GM19324 (cell line): ENCODE measurements around the gene SNX19.
A peak's percentile ranks its signal among the peaks of the same experiment; 100 is the strongest.
"Not testable (repeated sequence)": the region's sequence is repeated elsewhere in the genome, so short reads cannot be mapped to it uniquely, and the experiment has no call there.

Experiments used
- ATAC-seq: cut with Tn5 transposase; IDR thresholded peaks from one replicate; pipeline ENCODE4 v1.9.1; 2021; ENCODE audit warnings: mild to moderate bottlenecking, moderate library complexity; ENCODE audit not compliant: unreplicated experiment, low FRiP score

The SNX19 gene, protein sequence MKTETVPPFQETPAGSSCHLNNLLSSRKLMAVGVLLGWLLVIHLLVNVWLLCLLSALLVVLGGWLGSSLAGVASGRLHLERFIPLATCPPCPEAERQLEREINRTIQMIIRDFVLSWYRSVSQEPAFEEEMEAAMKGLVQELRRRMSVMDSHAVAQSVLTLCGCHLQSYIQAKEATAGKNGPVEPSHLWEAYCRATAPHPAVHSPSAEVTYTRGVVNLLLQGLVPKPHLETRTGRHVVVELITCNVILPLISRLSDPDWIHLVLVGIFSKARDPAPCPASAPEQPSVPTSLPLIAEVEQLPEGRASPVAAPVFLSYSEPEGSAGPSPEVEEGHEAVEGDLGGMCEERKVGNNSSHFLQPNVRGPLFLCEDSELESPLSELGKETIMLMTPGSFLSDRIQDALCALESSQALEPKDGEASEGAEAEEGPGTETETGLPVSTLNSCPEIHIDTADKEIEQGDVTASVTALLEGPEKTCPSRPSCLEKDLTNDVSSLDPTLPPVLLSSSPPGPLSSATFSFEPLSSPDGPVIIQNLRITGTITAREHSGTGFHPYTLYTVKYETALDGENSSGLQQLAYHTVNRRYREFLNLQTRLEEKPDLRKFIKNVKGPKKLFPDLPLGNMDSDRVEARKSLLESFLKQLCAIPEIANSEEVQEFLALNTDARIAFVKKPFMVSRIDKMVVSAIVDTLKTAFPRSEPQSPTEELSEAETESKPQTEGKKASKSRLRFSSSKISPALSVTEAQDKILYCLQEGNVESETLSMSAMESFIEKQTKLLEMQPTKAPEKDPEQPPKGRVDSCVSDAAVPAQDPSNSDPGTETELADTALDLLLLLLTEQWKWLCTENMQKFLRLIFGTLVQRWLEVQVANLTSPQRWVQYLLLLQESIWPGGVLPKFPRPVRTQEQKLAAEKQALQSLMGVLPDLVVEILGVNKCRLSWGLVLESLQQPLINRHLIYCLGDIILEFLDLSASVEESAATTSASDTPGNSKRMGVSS

DNA sequence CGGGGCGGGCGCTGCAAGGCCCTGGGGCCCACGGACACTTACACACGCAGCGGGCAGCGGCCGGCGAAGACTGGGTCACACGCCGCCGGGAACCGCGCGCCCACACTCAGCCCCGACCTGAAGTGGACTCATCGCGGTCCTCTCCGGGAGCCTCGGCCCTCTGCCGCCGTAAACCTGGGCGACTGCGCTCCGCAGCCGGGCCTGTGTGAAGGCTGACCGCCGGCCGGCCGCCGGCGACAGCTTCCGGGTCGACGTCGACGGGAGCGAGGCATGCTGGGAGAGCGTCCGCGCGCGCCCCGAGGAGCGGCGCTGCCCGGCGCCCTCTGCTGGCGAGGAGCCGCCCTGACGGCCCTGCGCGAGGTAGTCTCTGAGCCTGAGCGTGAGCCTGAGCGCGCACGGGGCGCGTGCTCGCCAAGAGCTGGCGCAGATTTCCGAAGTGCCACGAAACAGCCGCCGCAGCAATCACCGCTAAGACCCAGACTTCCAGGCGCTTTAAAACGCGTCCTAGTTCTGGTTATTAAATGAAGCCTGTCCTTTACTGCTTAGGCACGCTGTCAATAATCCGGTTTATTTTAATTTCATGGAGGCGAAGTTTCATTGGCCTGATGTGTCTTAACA, at the start of gene SNX19:
Gene SNX19, minus strand, starts transcription at position 242 of the 618 bp plus-strand sequence. CDS start 540 bp downstream, outside the sequence.
- ATAC-seq = peak; percentile 96

DNA sequence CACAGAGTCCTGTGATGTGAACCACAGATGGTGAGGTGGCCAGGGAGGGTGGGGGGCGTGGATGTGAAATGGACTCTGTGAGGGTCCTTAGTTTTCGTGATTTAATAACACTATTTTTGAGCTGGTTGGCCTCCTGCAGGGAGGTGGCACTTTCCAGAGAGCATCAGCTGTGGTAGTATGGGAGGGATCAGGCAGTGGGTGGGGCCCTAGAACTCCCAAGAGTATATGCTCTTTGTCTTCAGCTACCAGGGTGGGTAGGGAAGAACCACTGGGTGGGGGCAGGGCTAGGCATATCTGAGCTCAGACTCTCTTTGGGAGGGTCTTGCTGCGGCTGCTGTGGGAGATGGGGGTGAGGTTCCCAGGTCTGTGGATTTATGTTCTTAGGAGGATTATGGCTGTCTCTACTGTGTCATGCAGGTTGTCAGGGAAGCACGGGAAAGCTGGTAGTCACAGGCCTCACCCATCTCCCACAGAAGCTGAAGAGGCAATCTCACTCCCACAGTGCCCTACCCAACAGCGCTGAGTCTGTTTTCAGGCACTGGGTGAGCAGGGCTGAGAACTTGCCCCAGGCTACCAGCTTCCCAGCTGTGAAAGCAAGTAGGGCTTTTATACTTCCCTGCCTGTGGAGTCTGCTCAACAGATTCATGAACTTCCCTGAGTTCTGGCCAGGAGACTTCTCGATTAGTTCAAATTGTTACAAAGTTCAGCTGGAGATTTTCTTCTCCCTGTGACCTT, 47.9 kb upstream of the SNX19 start:
- no peak for ATAC-seq

DNA sequence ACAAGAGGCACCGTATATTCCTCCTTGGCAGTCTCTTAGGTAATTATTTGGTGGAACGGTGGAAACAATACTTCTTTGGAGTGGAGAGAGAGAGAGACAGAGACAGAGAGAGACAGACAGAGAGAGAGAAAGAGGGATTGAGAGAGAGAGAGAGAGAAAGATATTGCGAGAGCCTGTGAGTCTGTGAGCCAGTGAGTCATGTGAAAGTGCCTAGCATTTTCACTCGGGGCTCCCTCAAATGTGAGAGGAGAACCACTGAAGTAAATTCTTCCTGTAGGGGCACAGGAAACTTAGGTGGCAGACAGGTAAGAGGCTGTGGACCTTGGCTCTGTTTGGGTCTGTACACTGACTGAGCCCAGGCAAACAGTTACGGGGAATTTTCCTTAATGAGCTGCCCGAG, 31.6 kb upstream of the SNX19 start:
- no peak for ATAC-seq

GRCh38 chr11:130947481-130947880, 31.2 kb upstream of the SNX19 start:
- ATAC-seq = no peak

GRCh38 chr11:130947058-130947457, 30.8 kb upstream of the SNX19 start:
- no peak for ATAC-seq

GRCh38 chr11:130945896-130946295, 29.6 kb upstream of the SNX19 start:
- no peak for ATAC-seq

DNA sequence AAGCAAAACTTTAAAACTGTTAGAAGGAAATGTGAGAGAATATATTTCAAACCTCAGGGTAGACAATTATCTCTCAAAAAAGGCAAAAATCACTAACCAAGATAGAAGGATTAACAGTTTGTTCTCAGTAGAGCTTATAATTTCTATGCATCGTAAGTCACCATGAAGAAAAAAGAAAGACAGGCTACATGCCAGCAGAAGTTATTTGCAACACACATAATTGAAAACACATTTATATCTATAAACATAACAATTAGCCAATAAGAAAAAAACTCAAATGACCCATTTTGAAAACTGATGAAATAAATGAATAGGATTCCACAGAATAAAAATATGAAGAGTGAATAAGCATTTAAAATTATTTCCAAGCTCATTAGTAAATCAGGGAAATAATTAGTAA, 24.4 kb upstream of the SNX19 start:
- ATAC-seq = no peak

DNA sequence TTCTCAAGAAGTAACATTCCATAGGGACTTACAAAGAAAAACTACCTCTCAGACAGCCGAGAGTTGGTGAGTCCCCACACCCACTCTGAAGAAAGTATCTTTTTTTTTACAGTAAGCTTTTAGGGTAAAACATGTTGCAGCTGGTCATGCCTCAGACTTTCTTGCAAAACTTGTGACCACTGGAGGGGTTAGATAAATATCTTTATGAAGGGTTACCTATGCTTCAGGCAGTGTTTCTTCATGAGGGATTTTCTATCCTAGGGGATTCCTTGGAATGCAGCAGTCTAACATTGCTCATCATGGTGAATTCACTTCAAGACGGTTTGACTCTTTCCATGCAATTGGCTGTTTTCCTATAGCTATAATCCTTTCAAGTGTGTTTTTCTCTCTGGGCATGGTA, 20.8 kb upstream of the SNX19 start:
- no peak for ATAC-seq

- no peak for ATAC-seq
Observed at GRCh38 chr11:130932086-130932712, 15.9 kb upstream of the SNX19 start.

GRCh38 chr11:130924750-130925149, 8.5 kb upstream of the SNX19 start:
- ATAC-seq = peak; percentile 46

DNA sequence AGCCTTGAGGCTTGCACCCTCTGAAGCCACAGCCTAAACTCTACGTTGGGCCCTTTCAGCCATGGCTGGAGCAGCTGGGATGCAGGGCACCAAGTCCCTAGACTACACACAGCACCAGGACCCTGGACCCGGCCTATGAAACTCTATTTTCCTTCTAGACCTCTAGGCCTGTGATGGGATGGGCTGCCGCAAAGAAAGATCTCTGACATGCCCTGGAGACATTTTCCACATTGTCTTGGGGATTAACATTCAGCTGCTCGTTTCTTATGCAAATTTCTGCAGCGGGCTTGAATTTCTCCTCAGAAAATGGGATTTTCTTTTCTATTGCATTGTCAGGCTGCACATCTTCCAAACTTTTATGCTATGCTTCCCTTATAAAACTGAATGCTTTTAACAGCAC, 4.3 kb upstream of the SNX19 start:
- ATAC-seq = not testable (repeated sequence)

DNA sequence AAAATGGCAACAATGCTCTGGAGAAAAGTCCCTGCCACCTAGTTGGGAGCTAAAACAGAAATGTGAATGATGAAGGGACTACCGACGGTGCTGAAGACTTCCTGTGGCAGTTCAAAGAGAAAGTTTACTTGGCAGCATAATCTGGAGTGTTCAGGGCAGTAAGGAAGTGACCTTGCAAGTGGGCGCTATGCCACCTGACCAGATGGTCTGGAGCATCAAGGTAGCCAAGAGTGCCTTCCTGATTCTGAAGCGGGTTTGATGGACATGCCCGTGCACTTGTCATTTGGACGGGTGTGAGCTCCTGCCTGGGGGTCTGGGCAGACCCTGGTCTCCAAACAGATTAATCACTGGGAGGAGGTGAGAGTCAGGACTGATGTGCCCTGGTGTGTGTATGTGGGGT, 1.8 kb upstream of the SNX19 start:
- ATAC-seq = no peak

DNA sequence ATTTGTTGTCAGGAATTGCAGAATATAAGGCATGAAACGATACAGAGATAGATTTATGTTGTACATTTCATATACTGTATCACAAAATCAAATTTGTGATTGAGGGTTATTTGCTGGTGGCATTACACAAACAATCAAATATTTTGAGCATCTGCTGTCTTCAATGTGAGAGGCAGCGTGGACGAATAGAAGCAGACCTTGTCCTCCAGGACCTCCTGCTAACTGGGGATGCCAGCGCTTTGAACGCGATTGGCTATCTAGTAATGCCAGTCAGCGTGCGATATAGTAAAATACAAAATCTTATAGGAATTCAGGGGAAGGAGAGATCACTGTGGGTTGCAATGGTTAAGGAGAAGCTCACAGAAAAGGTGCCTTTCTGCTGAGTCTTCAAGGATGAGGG, 631 bp upstream of the SNX19 start:
- no peak for ATAC-seq

DNA sequence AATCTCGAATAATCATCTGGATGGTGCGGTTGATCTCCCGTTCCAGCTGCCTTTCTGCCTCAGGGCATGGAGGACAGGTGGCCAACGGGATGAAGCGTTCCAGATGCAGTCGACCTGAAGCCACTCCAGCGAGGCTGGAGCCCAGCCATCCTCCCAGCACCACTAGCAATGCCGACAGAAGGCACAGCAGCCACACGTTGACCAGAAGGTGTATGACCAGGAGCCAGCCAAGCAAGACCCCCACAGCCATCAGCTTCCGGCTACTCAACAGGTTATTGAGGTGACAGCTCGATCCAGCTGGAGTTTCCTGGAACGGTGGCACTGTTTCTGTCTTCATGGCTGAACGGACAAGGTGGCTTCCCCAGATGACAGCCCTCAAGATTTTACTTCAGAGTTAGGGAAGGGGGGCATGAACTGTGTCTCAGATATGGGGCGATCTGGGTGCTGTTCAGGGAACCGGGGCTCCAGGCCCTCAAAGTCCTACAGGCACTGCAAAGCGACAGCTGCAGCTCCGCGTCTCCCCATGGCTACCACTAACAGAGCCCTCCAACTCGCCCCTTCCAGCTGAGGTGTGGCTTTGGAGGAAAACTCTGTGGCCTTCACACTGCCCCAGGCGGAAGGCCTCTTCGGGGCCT, 559 bp downstream of the SNX19 start:
- ATAC-seq = no peak

DNA sequence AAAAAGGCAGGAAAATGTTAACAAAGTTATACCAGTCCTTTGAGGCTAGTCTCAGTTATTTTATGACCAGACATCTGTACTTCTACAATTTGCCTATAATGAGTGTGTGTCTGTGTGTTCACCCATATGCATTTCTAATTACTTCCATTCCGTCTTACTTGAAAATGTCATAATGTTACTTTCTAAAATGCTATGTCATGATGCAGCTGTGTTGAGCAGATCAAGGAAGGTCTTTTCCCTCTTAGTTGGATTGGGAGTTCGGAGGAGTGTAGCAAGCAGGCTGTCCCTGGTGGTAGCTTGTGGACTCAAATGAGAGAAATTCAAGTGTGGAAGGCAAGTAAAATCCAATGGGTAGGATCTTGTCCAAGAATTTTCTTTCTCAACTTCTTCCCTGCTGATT, 3.0 kb downstream of the SNX19 start:
- no peak for ATAC-seq

DNA sequence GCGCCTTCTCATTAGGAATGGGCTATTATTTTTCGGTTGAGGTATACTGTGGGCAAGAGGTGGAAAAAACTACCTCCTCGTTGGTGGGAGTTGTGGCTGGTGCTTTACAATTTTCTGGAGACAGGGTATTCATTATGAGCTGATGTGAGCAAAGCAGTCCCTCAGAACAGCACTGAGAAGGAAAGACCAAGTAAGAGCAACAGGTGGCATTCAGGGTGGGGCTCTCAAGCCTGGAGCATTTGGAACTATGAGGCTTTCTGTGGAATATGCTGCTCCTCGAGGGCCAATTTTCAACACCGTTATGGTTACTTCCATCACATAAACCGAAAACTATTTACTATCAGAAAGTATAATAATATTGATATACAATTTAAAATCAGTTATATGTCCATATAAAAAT, 3.7 kb downstream of the SNX19 start:
- no peak for ATAC-seq

GRCh38 chr11:130911306-130911705, 5.0 kb downstream of the SNX19 start:
- ATAC-seq = no peak

DNA sequence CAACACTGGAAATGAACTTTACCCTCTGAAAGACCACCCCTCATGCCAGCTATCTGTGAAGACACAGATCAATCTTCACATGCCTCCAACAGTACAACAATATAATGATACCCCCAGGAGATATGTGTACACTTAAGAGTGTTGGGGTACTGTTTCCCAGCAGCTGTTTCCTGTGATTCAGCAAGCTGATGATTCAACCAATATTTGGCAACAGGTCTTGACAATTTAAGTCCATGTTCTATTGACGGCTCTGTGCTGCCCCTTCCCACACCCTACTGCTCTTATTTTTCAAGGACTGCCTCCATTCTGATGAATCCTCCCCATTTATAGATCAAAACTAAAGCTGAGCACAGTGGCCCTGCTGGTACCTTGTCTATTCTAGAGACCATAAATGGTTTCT, 6.6 kb downstream of the SNX19 start:
- no peak for ATAC-seq
